Muscle of leg (tissue), 11 donors: Measurements from ENCODE around the gene C1orf159. TPM values are rescaled to one million over a fixed set of nuclear protein-coding genes. Genes with fewer than 3 reads are reported as not detected.

Source experiments
- DNase-seq: peaks from one replicate; pipeline ENCODE4 v3.0.0; 2013
- H3K27ac ChIP-seq: one replicate; pipeline ENCODE4 v1.5.1; 2013; ENCODE audit warnings: mild to moderate bottlenecking, low read length, control low read depth
- H3K27me3 ChIP-seq: one replicate; pipeline ENCODE4 v1.6.1; 2013; ENCODE audit warnings: low read length; ENCODE audit not compliant: control insufficient read depth, insufficient read depth
- H3K36me3 ChIP-seq: one replicate; pipeline ENCODE4 v1.6.1; 2013; ENCODE audit warnings: low read length; ENCODE audit not compliant: control insufficient read depth, insufficient read depth
- H3K4me1 ChIP-seq: one replicate; pipeline ENCODE4 v1.6.1; 2013; ENCODE audit warnings: low read length; ENCODE audit not compliant: control insufficient read depth, insufficient read depth
- H3K4me3 ChIP-seq: one replicate; pipeline ENCODE4 v1.5.1; 2013; ENCODE audit warnings: low read length, control low read depth
- H3K9me3 ChIP-seq: replicated peaks from 2 replicates; pipeline ENCODE4 v1.6.1; 2013; ENCODE audit warnings: low read depth, low read length; ENCODE audit not compliant: control insufficient read depth
- WGBS: methylation state at CpG from one replicate; pipeline ENCODE4 v1.1.5; 2013; ENCODE audit warnings: missing lambda C conversion rate; ENCODE audit not compliant: insufficient coverage; 5-methylcytosine and 5-hydroxymethylcytosine counted together
- polyA plus RNA-seq, 8 donors: library from polyadenylated mRNA; unstranded; fragments of 120-200 nt; gene quantifications; one replicate each; pipeline versions ENCODE4 v1.2.1 to v1.2.3, GENCODE V29; 2013; ENCODE audit warnings: inconsistent platforms in 1 of 8, low replicate concordance in 1 of 8; ENCODE audit not compliant: insufficient read length in 8 of 8, insufficient read depth in 1 of 8
- total RNA-seq: library from RNA; stranded (reverse); fragments of 120-200 nt; gene quantifications from one replicate; pipeline ENCODE4 v1.2.4, GENCODE V29; 2013

The C1orf159 gene
- total and polyA plus RNA-seq, 9 donors: 4.5 to 8.4 (median 6.1) TPM

DNA sequence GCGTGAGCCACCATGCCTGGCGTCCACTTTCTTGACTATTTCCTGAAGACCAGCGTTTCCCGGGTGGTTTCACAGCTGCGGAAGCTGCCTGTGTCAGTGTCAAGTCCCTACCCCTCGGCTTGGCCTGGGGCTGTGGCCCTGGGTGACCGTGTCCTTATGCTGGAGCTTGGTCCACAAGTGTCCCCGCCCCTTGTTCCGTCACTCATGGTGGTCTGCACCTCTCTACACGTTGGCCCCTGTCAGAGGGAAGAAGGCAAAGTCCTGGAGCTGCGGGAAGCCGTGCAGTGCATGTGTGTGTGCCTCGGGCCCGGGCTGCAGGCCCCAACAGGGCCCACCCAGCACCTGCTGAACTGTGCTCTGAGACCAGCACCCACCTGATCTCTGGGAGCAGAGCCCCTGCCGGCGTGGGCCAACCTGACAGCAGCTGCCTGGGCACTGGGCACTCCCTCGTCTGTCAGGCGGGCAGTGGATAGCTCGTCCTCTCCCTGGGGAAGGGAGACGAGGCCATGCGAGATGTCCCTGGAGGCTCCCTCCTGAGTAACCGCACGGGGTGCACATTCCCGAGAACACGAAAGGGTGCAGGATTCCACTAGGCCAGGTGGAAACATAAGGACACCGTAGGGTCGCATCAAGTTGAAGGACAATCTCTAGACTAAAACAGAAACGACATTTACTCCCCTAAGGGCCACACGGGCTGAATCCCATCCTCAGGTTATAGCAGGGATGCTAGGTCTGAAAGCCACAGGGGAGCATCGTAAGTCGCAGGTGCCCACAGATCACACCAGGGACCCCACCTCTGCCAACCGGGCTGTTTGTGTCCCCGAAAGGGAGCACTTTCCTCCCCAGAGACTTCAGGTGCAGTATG lies 2.4 kb upstream of the C1orf159 start:
- H3K9me3 ChIP-seq: peaks cover 8% of the 10 kb centered on the region
- DNase-seq: peak; percentile 4
- peaks cover 26% of the 10 kb centered on the region for H3K4me1 ChIP-seq
- H3K36me3 ChIP-seq: peaks cover 4% of the 10 kb centered on the region
- WGBS: 70% methylated on average over 24 of the region's 33 CpGs
- H3K4me3 ChIP-seq: no peak overlapping the region
- H3K27ac ChIP-seq: no peak overlapping the region
- H3K27me3 ChIP-seq: peaks cover 35% of the 10 kb centered on the region

- Histone ChIP-seq H3K27me3 (peaks cover 32% of the 10 kb centered on the region), H3K27ac (no peak overlapping the region), H3K36me3 (peaks cover 6% of the 10 kb centered on the region), H3K4me1 (peaks cover 18% of the 10 kb centered on the region), H3K4me3 (no peak overlapping the region), H3K9me3 (peaks cover 12% of the 10 kb centered on the region)
- WGBS: 69% methylated on average over 18 of the region's 20 CpGs
- DNase-seq: no peak
Measured at GRCh38 chr1:1117469-1117831, 1.6 kb upstream of the C1orf159 start.

- H3K27me3 ChIP-seq: peaks cover 32% of the 10 kb centered on the region
- peak; percentile 18 for DNase-seq
- peaks cover 6% of the 10 kb centered on the region for H3K36me3 ChIP-seq
- H3K9me3 ChIP-seq: peaks cover 14% of the 10 kb centered on the region
- no peak overlapping the region for H3K27ac ChIP-seq
- H3K4me1 ChIP-seq: peaks cover 13% of the 10 kb centered on the region
- peak overlapping the region; percentile 30 for H3K4me3 ChIP-seq
- 3% methylated on average over 33 of the region's 47 CpGs for WGBS
Measured at GRCh38 chr1:1116701-1117468, 996 bp upstream of the C1orf159 start.

DNA sequence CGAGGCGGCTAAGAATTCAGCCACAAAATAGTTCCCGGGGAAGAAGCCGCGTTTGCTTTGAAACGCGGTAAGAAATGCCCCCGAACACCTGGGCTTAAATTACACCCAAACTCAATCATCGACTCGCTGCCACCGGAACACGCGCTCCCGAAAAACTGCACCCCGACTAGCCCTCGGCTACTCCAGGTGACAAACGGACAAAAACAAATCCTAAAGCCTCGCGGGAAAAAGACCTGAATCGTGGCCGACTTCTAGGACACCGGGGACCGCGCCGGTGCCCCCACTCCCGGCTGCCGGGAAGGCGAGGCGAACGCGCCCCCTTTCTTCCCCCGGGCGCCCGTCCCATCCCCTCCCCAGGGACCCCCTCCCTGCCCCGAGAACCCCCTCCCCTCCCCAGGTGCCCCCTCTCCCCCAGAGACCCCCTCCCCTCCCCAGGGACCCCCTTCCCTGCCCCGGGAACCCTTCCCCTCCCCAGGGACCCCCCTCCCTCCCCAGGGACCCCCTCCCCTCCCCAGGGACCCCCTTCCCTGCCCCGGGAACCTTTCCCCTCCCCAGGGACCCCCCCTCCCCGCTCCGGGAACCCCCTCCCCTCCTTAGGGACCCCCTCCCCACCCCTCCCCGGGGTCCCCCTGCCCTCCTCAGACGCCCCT lies 628 bp downstream of the C1orf159 start:
- DNase-seq: peak; percentile 37
- WGBS: 3% methylated on average over 22 of the region's 41 CpGs
- H3K27ac ChIP-seq: no peak overlapping the region
- H3K27me3 ChIP-seq: peaks cover 27% of the 10 kb centered on the region
- H3K4me3 ChIP-seq: peak overlapping the region; percentile 59
- peaks cover 14% of the 10 kb centered on the region for H3K9me3 ChIP-seq
- H3K36me3 ChIP-seq: peaks cover 6% of the 10 kb centered on the region
- peaks cover 9% of the 10 kb centered on the region for H3K4me1 ChIP-seq

DNA sequence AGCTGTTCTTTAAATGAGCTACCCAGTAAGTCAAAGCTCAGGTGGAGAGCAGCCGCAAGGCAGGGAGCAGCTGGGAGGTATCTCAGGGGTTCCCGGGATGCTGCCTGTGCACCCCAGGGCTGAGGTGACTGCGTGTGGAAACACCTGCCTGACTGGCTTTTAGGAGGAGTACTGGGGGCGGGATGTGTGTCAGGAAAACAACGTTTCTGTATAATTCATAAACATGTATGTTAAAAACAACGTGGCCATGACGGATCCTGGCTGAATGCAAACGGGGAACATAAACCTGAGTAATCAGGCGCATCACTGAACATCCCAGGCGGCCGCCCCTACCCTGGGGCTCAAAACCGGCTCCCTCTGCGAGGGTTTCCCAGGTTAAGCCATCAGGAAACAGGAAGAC lies 1.5 kb downstream of the C1orf159 start:
- Histone ChIP-seq H3K9me3 (peaks cover 14% of the 10 kb centered on the region), H3K4me1 (peaks cover 9% of the 10 kb centered on the region), H3K36me3 (peaks cover 6% of the 10 kb centered on the region), H3K4me3 (no peak overlapping the region), H3K27me3 (peaks cover 24% of the 10 kb centered on the region), H3K27ac (no peak overlapping the region)
- WGBS: 85% methylated on average over 10 of the region's 13 CpGs
- DNase-seq: peak; percentile 5

DNA sequence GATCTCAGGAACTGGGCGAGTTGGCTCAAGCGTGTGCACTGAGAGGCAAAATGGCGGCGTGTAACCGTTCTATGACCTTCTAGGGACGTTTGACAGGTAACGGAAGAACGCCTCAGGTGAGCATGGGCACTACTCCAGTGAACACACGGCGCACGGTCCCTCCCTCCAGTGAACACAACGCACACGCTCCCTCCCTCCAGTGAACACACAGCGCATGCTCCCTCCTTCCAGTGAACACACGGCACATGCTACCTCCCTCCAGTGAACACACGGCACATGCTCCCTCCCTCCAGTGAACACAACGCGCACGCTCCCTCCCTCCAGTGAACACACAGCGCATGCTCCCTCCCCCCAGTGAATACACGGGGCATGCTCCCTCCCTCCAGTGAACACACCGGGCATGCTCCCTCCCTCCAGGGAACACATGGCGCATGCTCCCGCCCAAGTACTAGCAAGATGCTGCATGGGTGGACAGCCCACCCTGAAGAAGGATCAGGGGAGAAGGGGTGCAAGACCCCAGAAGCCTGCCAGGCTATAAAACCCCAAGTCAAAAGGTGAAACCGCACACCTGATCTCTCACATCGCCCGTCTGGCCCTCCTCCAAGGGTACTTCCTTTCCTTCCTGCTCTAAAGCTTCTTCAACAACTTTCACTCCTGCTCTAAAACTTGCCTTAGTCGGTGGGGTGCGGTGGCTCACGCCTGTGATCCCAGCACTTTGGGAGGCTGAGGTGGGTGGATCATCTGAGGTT lies 3.5 kb downstream of the C1orf159 start:
- Histone ChIP-seq H3K4me3 (no peak overlapping the region), H3K4me1 (peaks cover 9% of the 10 kb centered on the region), H3K36me3 (peaks cover 6% of the 10 kb centered on the region), H3K27ac (no peak overlapping the region), H3K27me3 (peaks cover 5% of the 10 kb centered on the region), H3K9me3 (peaks cover 14% of the 10 kb centered on the region)
- 92% methylated on average over 23 of the region's 30 CpGs for WGBS
- peak; percentile 2 for DNase-seq

DNA sequence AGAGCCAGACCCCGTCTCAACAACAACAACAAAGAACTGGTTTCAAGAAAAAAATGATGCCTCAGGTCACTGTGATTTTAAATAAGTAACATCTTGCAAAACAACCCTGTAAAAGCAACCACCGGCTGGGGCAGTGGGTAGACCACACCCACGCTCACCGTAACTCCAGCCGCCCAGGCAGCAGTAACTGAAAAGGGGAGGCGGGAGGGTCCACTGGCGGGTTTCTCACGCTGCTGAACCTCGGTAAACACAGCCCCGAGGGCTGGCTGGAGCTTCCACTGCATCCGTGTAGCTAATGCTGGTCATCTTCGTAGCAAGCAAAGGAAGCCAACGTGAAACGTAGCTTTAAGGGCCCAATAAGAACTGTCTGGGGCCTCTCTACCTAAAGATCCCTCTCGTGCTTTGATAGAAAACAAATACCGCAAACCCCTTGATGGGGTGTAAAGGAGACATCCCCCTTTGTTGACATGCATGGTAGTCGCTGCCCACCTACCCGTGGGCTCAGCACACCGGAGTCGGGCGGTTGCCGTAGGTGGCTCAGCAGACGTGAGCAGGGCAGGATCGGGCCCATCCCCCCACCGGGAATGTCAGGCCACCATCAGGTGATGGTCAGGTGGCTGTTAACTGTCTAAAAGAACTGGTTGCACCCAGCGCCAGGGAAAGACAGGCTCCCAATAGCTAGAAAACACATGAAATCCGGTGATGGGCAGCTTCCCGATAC lies 4.2 kb downstream of the C1orf159 start:
- H3K9me3 ChIP-seq: peaks cover 14% of the 10 kb centered on the region
- no peak overlapping the region for H3K27ac ChIP-seq
- DNase-seq: no peak
- peaks cover under 1% of the 10 kb centered on the region for H3K27me3 ChIP-seq
- no peak overlapping the region for H3K4me3 ChIP-seq
- 91% methylated on average over 24 of the region's 28 CpGs for whole genome bisulfite sequencing
- peaks cover 7% of the 10 kb centered on the region for H3K4me1 ChIP-seq
- peaks cover 6% of the 10 kb centered on the region for H3K36me3 ChIP-seq

GRCh38 chr1:1110561-1110971 lies 5.3 kb downstream of the C1orf159 start:
- H3K27ac ChIP-seq: no peak overlapping the region
- H3K27me3 ChIP-seq: no peaks in the 10 kb centered on the region
- H3K4me1 ChIP-seq: peaks cover 5% of the 10 kb centered on the region
- no peak for DNase-seq
- H3K4me3 ChIP-seq: no peak overlapping the region
- peaks cover 6% of the 10 kb centered on the region for H3K36me3 ChIP-seq
- H3K9me3 ChIP-seq: peaks cover 14% of the 10 kb centered on the region
- WGBS: 85% methylated on average over 29 of the region's 29 CpGs

DNA sequence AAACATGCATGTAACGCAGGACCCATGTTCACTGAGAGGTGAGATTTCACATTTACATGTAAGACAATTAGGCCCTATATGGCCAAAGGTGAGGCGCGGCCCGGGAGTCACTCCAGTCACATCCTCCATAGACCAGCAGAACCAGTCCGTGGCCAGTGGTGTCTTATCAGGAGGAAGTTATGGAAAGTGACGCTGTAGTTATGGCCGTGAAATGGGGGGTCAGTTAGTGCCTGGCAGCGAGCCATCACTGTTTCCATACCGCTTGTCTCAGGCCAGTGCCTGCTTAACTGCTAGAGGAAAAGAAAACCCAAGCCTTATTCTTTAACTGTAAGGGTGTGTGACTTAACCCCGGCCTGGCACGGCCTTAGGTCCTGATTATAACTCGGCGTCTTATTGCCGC lies 6.1 kb downstream of the C1orf159 start:
- Histone ChIP-seq H3K36me3 (peaks cover 6% of the 10 kb centered on the region), H3K27ac (no peak overlapping the region), H3K9me3 (peaks cover 14% of the 10 kb centered on the region), H3K27me3 (no peaks in the 10 kb centered on the region), H3K4me3 (no peak overlapping the region), H3K4me1 (no peaks in the 10 kb centered on the region)
- DNase-seq: no peak
- WGBS: no CpG with 5 or more reads among the region's 14 CpGs
